HepG2 (cell line): Measurements from ENCODE around the gene CCDC106. TPM values are rescaled to one million over a fixed set of nuclear protein-coding genes. Genes with fewer than 3 reads are reported as not detected.

ENCODE experiments used
- ATRX ChIP-seq: sonication (generic); formaldehyde crosslinking; IDR thresholded peaks from 2 replicates; pipeline ENCODE4 v1.4.0; 2020; ENCODE audit warnings: missing genetic modification reagents, borderline replicate concordance
- HDAC2 ChIP-seq: sonication (generic); formaldehyde crosslinking; IDR thresholded peaks from 2 replicates; pipeline ENCODE4 v1.4.0; 2020; ENCODE audit warnings: missing genetic modification reagents
- KDM4B ChIP-seq: sonication (generic); formaldehyde crosslinking; IDR thresholded peaks from 2 replicates; pipeline ENCODE4 v1.4.0; 2020; ENCODE audit warnings: missing genetic modification reagents
- MIER2 ChIP-seq: IDR thresholded peaks from 2 replicates; pipeline ENCODE4 v1.6.1; 2016; ENCODE audit warnings: missing biosample characterization, missing genetic modification reagents
- MTF1 ChIP-seq: sonication (generic); formaldehyde crosslinking; IDR thresholded peaks from 2 replicates; pipeline ENCODE4 v1.5.0; 2020; ENCODE audit warnings: missing genetic modification reagents
- NCOR1 ChIP-seq: fragments of 200-600 bp; sonication (generic); IDR thresholded peaks from 2 replicates; pipeline ENCODE4 v1.7.0; 2017; ENCODE audit warnings: antibody characterized with exemption, low read length, borderline replicate concordance
- NFYC ChIP-seq: IDR thresholded peaks from 2 replicates; pipeline ENCODE4 v1.6.1; 2016; ENCODE audit warnings: missing genetic modification reagents, missing compliant biosample characterization
- PLSCR1 ChIP-seq: sonication (generic); formaldehyde crosslinking; IDR thresholded peaks from 2 replicates; pipeline ENCODE4 v1.5.0; 2020; ENCODE audit warnings: missing genetic modification reagents, mild to moderate bottlenecking, borderline replicate concordance
- SCMH1 ChIP-seq: sonication (generic); formaldehyde crosslinking; IDR thresholded peaks from 2 replicates; pipeline ENCODE4 v1.9.0; 2021; ENCODE audit warnings: missing genetic modification reagents, mild to moderate bottlenecking, borderline replicate concordance
- SNAPC2 ChIP-seq: sonication (generic); formaldehyde crosslinking; IDR thresholded peaks from 2 replicates; pipeline ENCODE4 v1.8.1; 2022; ENCODE audit warnings: mild to moderate bottlenecking, missing genetic modification reagents
- SRSF1 ChIP-seq: fragments of 200-400 bp; formaldehyde crosslinking; optimal IDR thresholded peaks from 2 replicates; pipeline ENCODE3; 2017; ENCODE audit warnings: mild to moderate bottlenecking, low read depth, low read length, moderate library complexity
- TBX2 ChIP-seq: sonication (generic); formaldehyde crosslinking; IDR thresholded peaks from 2 replicates; pipeline ENCODE4 v1.5.0; 2020; ENCODE audit warnings: missing genetic modification reagents, mild to moderate bottlenecking, borderline replicate concordance
- ZC3H4 ChIP-seq: sonication (generic); formaldehyde crosslinking; IDR thresholded peaks from 2 replicates; pipeline ENCODE4 v1.4.0; 2020; ENCODE audit warnings: missing genetic modification reagents, borderline replicate concordance
- ZKSCAN1 ChIP-seq: fragments of 150-350 bp; IDR thresholded peaks from 2 replicates; pipeline ENCODE4 v1.6.1; 2014; ENCODE audit warnings: low read length
- ZNF501 ChIP-seq: sonication (generic); formaldehyde crosslinking; IDR thresholded peaks from 2 replicates; pipeline ENCODE4 v1.5.1; 2020; ENCODE audit warnings: mild to moderate bottlenecking, moderate library complexity, missing genetic modification reagents
- ZNF652 ChIP-seq: IDR thresholded peaks from 2 replicates; pipeline ENCODE4 v1.6.1; 2016; ENCODE audit warnings: low read depth, borderline replicate concordance
- ZNF83 ChIP-seq: sonication (generic); formaldehyde crosslinking; IDR thresholded peaks from 2 replicates; pipeline ENCODE4 v1.4.0; 2020; ENCODE audit warnings: missing genetic modification reagents, mild to moderate bottlenecking, borderline replicate concordance
- polyA plus RNA-seq, 8 experiments: library from polyadenylated mRNA; depleted of rRNA in 3 of 8; stranded (reverse) in 7 of 8; unstranded in 1 of 8; fragments of >200 nt; fragmentation: Illumina TruSeq in 4 of 8; extraction: Trizol in 4 of 8; gene quantifications; 2 replicates each; pipeline versions ENCODE4 v1.2.1 to v1.2.3, GENCODE V29; 2011 to 2016; ENCODE audit warnings: low read depth in 4 of 8, missing spikeins in 1 of 8, mixed read lengths in 1 of 8; ENCODE audit not compliant: insufficient read depth in 1 of 8
- total RNA-seq, 5 experiments: library from RNA; depleted of rRNA; stranded (reverse); fragments of >200 nt; fragmentation: Illumina TruSeq; extraction: Trizol; gene quantifications; 2 replicates each; pipeline ENCODE4 v1.2.3, GENCODE V29; 2016; ENCODE audit warnings: low read depth in 1 of 5
- TF ChIP-seq, protein P1 (sequence below): sonication (generic); formaldehyde crosslinking; IDR thresholded peaks from 2 replicates; pipeline ENCODE4 v1.4.0; 2020; ENCODE audit warnings: missing genetic modification reagents
- TF ChIP-seq, protein P2 (sequence below): IDR thresholded peaks from 2 replicates; pipeline ENCODE4 v1.6.1; 2016; ENCODE audit warnings: low read depth, borderline replicate concordance

CCDC106 gene
- total and polyA plus RNA-seq, 2 of the 13 experiments (the other 11 are each of a cell fraction or from before 2014, with no cell fraction given) = 4.7 to 8.8 TPM

GRCh38 chr19:55599842-55600661, 48.0 kb upstream of the CCDC106 start, which contains the start of gene ZNF524 (continued):
- peak; percentile 92; the same call in 1 of the 2 replicates for TF ChIP-seq ZC3H4 (CRISPR knock-in tag)
- no peak for TF ChIP-seq MTF1 (CRISPR knock-in tag)
- no peak for TF ChIP-seq ZNF83 (CRISPR knock-in tag)
- TF ChIP-seq HDAC2 (CRISPR knock-in tag) = no peak
- no peak; the same call in 1 of the 2 replicates for TF ChIP-seq TBX2 (CRISPR knock-in tag)
- no peak for TF ChIP-seq PLSCR1 (CRISPR knock-in tag)
- no peak for TF ChIP-seq ZNF652 (CRISPR knock-in tag)
- TF ChIP-seq, protein P1, sequence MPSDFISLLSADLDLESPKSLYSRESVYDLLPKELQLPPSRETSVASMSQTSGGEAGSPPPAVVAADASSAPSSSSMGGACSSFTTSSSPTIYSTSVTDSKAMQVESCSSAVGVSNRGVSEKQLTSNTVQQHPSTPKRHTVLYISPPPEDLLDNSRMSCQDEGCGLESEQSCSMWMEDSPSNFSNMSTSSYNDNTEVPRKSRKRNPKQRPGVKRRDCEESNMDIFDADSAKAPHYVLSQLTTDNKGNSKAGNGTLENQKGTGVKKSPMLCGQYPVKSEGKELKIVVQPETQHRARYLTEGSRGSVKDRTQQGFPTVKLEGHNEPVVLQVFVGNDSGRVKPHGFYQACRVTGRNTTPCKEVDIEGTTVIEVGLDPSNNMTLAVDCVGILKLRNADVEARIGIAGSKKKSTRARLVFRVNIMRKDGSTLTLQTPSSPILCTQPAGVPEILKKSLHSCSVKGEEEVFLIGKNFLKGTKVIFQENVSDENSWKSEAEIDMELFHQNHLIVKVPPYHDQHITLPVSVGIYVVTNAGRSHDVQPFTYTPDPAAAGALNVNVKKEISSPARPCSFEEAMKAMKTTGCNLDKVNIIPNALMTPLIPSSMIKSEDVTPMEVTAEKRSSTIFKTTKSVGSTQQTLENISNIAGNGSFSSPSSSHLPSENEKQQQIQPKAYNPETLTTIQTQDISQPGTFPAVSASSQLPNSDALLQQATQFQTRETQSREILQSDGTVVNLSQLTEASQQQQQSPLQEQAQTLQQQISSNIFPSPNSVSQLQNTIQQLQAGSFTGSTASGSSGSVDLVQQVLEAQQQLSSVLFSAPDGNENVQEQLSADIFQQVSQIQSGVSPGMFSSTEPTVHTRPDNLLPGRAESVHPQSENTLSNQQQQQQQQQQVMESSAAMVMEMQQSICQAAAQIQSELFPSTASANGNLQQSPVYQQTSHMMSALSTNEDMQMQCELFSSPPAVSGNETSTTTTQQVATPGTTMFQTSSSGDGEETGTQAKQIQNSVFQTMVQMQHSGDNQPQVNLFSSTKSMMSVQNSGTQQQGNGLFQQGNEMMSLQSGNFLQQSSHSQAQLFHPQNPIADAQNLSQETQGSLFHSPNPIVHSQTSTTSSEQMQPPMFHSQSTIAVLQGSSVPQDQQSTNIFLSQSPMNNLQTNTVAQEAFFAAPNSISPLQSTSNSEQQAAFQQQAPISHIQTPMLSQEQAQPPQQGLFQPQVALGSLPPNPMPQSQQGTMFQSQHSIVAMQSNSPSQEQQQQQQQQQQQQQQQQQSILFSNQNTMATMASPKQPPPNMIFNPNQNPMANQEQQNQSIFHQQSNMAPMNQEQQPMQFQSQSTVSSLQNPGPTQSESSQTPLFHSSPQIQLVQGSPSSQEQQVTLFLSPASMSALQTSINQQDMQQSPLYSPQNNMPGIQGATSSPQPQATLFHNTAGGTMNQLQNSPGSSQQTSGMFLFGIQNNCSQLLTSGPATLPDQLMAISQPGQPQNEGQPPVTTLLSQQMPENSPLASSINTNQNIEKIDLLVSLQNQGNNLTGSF (CRISPR knock-in tag) = 0 out of 2 replicates have a peak, but pooled peaks have one; percentile 22
- peak; percentile 72; the same call in 1 of the 2 replicates for TF ChIP-seq SNAPC2 (CRISPR knock-in tag)
- peak; percentile 61 for TF ChIP-seq NFYC (CRISPR knock-in tag)
- TF ChIP-seq ATRX (CRISPR knock-in tag) = no peak
- TF ChIP-seq NCOR1 = no peak
- peak; percentile 3; the same call in 1 of the 2 replicates for TF ChIP-seq KDM4B (CRISPR knock-in tag)
- TF ChIP-seq SRSF1 = peak; percentile 65
- no peak for TF ChIP-seq MIER2 (CRISPR knock-in tag)
- no peak for TF ChIP-seq SCMH1 (CRISPR knock-in tag)
- TF ChIP-seq ZKSCAN1 = no peak
- TF ChIP-seq, protein P2, sequence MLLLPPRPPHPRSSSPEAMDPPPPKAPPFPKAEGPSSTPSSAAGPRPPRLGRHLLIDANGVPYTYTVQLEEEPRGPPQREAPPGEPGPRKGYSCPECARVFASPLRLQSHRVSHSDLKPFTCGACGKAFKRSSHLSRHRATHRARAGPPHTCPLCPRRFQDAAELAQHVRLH (CRISPR knock-in tag) = no peak
- no peak; the same call in 1 of the 2 replicates for TF ChIP-seq ZNF501 (CRISPR knock-in tag)
